Effector memory CD4-positive, alpha-beta T cell (primary cell): Measurements from ENCODE around the gene RBM33.
"Not testable (repeated sequence)": the region's sequence is repeated elsewhere in the genome, so short reads cannot be mapped to it uniquely, and the experiment has no call there.

Source experiments
- DNase-seq, 3 donors: peaks; one replicate each; pipeline ENCODE4 v3.0.0-alpha.2; 2020
- H3K27ac ChIP-seq: 2 replicates; pipeline ENCODE4 v1.7.0; 2013; ENCODE audit warnings: mild to moderate bottlenecking, low read length, moderate library complexity; ENCODE audit not compliant: insufficient read depth, poor library complexity, severe bottlenecking
- H3K27me3 ChIP-seq: replicated peaks from 2 replicates; pipeline ENCODE4 v1.7.0; 2013; ENCODE audit warnings: mild to moderate bottlenecking, low read length; ENCODE audit not compliant: insufficient read depth, control insufficient read depth, poor library complexity, severe bottlenecking
- H3K36me3 ChIP-seq: 2 replicates; pipeline ENCODE4 v1.7.0; 2013; ENCODE audit warnings: mild to moderate bottlenecking, low read length, moderate library complexity; ENCODE audit not compliant: control insufficient read depth, insufficient read depth
- H3K4me1 ChIP-seq: 2 replicates; pipeline ENCODE4 v1.7.0; 2013; ENCODE audit warnings: low read length, mild to moderate bottlenecking; ENCODE audit not compliant: control insufficient read depth, insufficient read depth, poor library complexity, severe bottlenecking
- H3K4me3 ChIP-seq: 2 replicates; pipeline ENCODE4 v1.7.0; 2013; ENCODE audit warnings: low read length, low read depth, mild to moderate bottlenecking; ENCODE audit not compliant: insufficient read depth, poor library complexity, severe bottlenecking
- H3K9me3 ChIP-seq: 2 replicates; pipeline ENCODE4 v1.7.0; 2013; ENCODE audit warnings: mild to moderate bottlenecking, low read length, moderate library complexity; ENCODE audit not compliant: control insufficient read depth

RBM33 gene

GRCh38 chr7:155814316-155815276, 170.1 kb downstream of the RBM33 start:
- DNase-seq: no peak
- Histone ChIP-seq H3K27me3 (peaks cover 20% of the 10 kb centered on the region), H3K36me3 (no peaks in the 10 kb centered on the region), H3K4me3 (no peak overlapping the region), H3K4me1 (peaks cover 5% of the 10 kb centered on the region), H3K27ac (no peak overlapping the region), H3K9me3 (no peaks in the 10 kb centered on the region)

GRCh38 chr7:155815332-155816191, 171.1 kb downstream of the RBM33 start:
- DNase-seq: peak in 2 of 3 donors; percentile 15 to 18
- H3K27me3 ChIP-seq: peaks cover 13% of the 10 kb centered on the region

GRCh38 chr7:155816192-155816508, 171.7 kb downstream of the RBM33 start:
- Histone ChIP-seq H3K27me3 (peaks cover 9% of the 10 kb centered on the region), H3K4me3 (no peak overlapping the region), H3K27ac (no peak overlapping the region), H3K36me3 (no peaks in the 10 kb centered on the region), H3K4me1 (peaks cover 5% of the 10 kb centered on the region), H3K9me3 (no peaks in the 10 kb centered on the region)
- no peak for DNase-seq

More at GRCh38 chr7:155815332-155816191, 171.1 kb downstream of the RBM33 start:
- H3K27ac ChIP-seq: no peak overlapping the region
- H3K9me3 ChIP-seq: no peaks in the 10 kb centered on the region
- H3K4me3 ChIP-seq: no peak overlapping the region
- no peaks in the 10 kb centered on the region for H3K36me3 ChIP-seq
- H3K4me1 ChIP-seq: peaks cover 5% of the 10 kb centered on the region

- Histone ChIP-seq H3K27ac (no peak overlapping the region), H3K27me3 (peaks cover 4% of the 10 kb centered on the region)
- no peak for DNase-seq
These were observed 172.5 kb downstream of the RBM33 start for GRCh38 chr7:155816996-155817395.

GRCh38 chr7:155817515-155817914, 173.1 kb downstream of the RBM33 start:
- not testable (repeated sequence) for H3K27me3 ChIP-seq, DNase-seq

More at GRCh38 chr7:155816996-155817395, 172.5 kb downstream of the RBM33 start:
- Histone ChIP-seq H3K36me3 (no peaks in the 10 kb centered on the region), H3K4me3 (no peak overlapping the region), H3K9me3 (no peaks in the 10 kb centered on the region), H3K4me1 (peaks cover 5% of the 10 kb centered on the region)

GRCh38 chr7:155818154-155818819, 173.8 kb downstream of the RBM33 start:
- Histone ChIP-seq H3K4me1 (peaks cover 2% of the 10 kb centered on the region), H3K27ac (no peak overlapping the region), H3K4me3 (no peak overlapping the region), H3K9me3 (no peaks in the 10 kb centered on the region), H3K36me3 (no peaks in the 10 kb centered on the region), H3K27me3 (no peaks in the 10 kb centered on the region)
- DNase-seq: no peak

More at GRCh38 chr7:155817515-155817914, 173.1 kb downstream of the RBM33 start:
- H3K27ac ChIP-seq, H3K36me3 ChIP-seq, H3K4me1 ChIP-seq, H3K9me3 ChIP-seq, H3K4me3 ChIP-seq: not testable (repeated sequence)

- H3K27ac ChIP-seq: no peak overlapping the region
- H3K4me3 ChIP-seq: no peak overlapping the region
- H3K9me3 ChIP-seq: no peaks in the 10 kb centered on the region
- peaks cover 2% of the 10 kb centered on the region for H3K27me3 ChIP-seq
- DNase-seq: no peak
- H3K4me1 ChIP-seq: peaks cover 2% of the 10 kb centered on the region
- no peaks in the 10 kb centered on the region for H3K36me3 ChIP-seq
These were observed 174.3 kb downstream of the RBM33 start for GRCh38 chr7:155818820-155819168.

GRCh38 chr7:155819186-155819585, 174.7 kb downstream of the RBM33 start:
- Histone ChIP-seq H3K36me3 (no peaks in the 10 kb centered on the region), H3K27me3 (peaks cover 4% of the 10 kb centered on the region), H3K27ac (no peak overlapping the region), H3K9me3 (no peaks in the 10 kb centered on the region), H3K4me1 (peaks cover 2% of the 10 kb centered on the region), H3K4me3 (no peak overlapping the region)
- DNase-seq: no peak

GRCh38 chr7:155820246-155820645, 175.8 kb downstream of the RBM33 start:
- Histone ChIP-seq H3K36me3 (no peaks in the 10 kb centered on the region), H3K27ac (no peak overlapping the region), H3K9me3 (no peaks in the 10 kb centered on the region), H3K27me3 (peaks cover 4% of the 10 kb centered on the region), H3K4me3 (no peak overlapping the region), H3K4me1 (peaks cover 2% of the 10 kb centered on the region)
- no peak for DNase-seq
